Left forelimb (tissue), 1 donor: ENCODE data around the gene PTGFRN.

Experiments
- DNase-seq: peaks from one replicate; pipeline ENCODE4 v3.0.0-alpha.2; 2018; ENCODE audit warnings: low spot score

PTGFRN gene

GRCh38 chr1:117001254-117001927 is 91.7 kb downstream of the PTGFRN start, which contains the start of gene CD101:
CD101 (plus strand) TSS chr1:117001760; CDS start chr1:117001818, 58 bp downstream.
- no peak for DNase-seq

- DNase-seq: no peak
These were observed 93.6 kb downstream of the PTGFRN start for GRCh38 chr1:117003223-117003875.

- DNase-seq: no peak
These were observed 98.0 kb downstream of the PTGFRN start for GRCh38 chr1:117007719-117008013.

- no peak for DNase-seq
These were observed 98.9 kb downstream of the PTGFRN start for GRCh38 chr1:117008656-117009055.

GRCh38 chr1:117009132-117009531 is 99.4 kb downstream of the PTGFRN start:
- DNase-seq: no peak

- no peak for DNase-seq
These were observed 100.7 kb downstream of the PTGFRN start for GRCh38 chr1:117010310-117010969.

GRCh38 chr1:117011334-117011733 is 101.6 kb downstream of the PTGFRN start:
- no peak for DNase-seq

GRCh38 chr1:117013309-117013858 is 103.7 kb downstream of the PTGFRN start:
- no peak for DNase-seq

GRCh38 chr1:117014209-117014608 is 104.5 kb downstream of the PTGFRN start:
- DNase-seq: no peak

- no peak for DNase-seq
These were observed 106.0 kb downstream of the PTGFRN start for GRCh38 chr1:117015724-117016123.

GRCh38 chr1:117017062-117017461 is 107.3 kb downstream of the PTGFRN start:
- DNase-seq: no peak

- no peak for DNase-seq
These were observed 107.9 kb downstream of the PTGFRN start for GRCh38 chr1:117017648-117018047.

- no peak for DNase-seq
These were observed 110.9 kb downstream of the PTGFRN start for GRCh38 chr1:117020526-117021156.

- DNase-seq: no peak
These were observed 112.4 kb downstream of the PTGFRN start for GRCh38 chr1:117022114-117022513.

- DNase-seq: no peak
These were observed 115.9 kb downstream of the PTGFRN start for GRCh38 chr1:117025568-117025967.

GRCh38 chr1:117026361-117026760 is 116.6 kb downstream of the PTGFRN start:
- DNase-seq: no peak

GRCh38 chr1:117029685-117030084 is 120.0 kb downstream of the PTGFRN start:
- no peak for DNase-seq

GRCh38 chr1:117030271-117030877 is 120.7 kb downstream of the PTGFRN start:
- DNase-seq: no peak

GRCh38 chr1:117032266-117032665 is 122.5 kb downstream of the PTGFRN start:
- DNase-seq: no peak

- DNase-seq: no peak
These were observed 123.2 kb downstream of the PTGFRN start for GRCh38 chr1:117032681-117033539.

- no peak for DNase-seq
These were observed 124.1 kb downstream of the PTGFRN start for GRCh38 chr1:117033772-117034171.
